Activated T-helper 2 cell treated with anti-CD3 and anti-CD28 coated beads, Interferon-gamma antibody, Interleukin-2, Interleukin-4, amounts not matched to agents 10 μg/mL and 5 μg/mL and 100 μg/mL, durations not matched to agents 14 hours and 24 hours and 36 hours (primary cell): ENCODE measurements around the gene EFHC2. TPM values are rescaled to one million over a fixed set of nuclear protein-coding genes. Genes with fewer than 3 reads are reported as not detected.

Experiments
- DNase-seq: peaks from one replicate; pipeline ENCODE4 v3.0.0; 2021; ENCODE audit warnings: low spot score
- H3K27ac Mint-ChIP-seq: one replicate; pipeline ENCODE4 v1.8.0; 2021; ENCODE audit warnings: mixed read lengths
- H3K27me3 Mint-ChIP-seq: one replicate; pipeline ENCODE4 v1.8.0; 2021; ENCODE audit warnings: low read depth, mixed read lengths
- H3K36me3 Mint-ChIP-seq: one replicate; pipeline ENCODE4 v1.8.0; 2021; ENCODE audit warnings: low read depth, mixed read lengths
- H3K4me1 Mint-ChIP-seq: one replicate; pipeline ENCODE4 v1.8.0; 2021; ENCODE audit warnings: low read depth, mixed read lengths
- H3K4me3 Mint-ChIP-seq: one replicate; pipeline ENCODE4 v1.8.0; 2021; ENCODE audit warnings: low read depth, mild to moderate bottlenecking, moderate library complexity, mixed read lengths
- H3K9me3 Mint-ChIP-seq: one replicate; pipeline ENCODE4 v1.8.0; 2021; ENCODE audit warnings: mixed read lengths
- intact Hi-C: fragments of 100-400 bp; cut with micrococcal nuclease; formaldehyde crosslinking; loops from one replicate; pipeline ENCODE4 v1.15.1; 2023
- total RNA-seq: library from RNA; stranded (reverse); gene quantifications from 2 replicates; pipeline ENCODE4 v1.2.3, GENCODE V29; 2022

The EFHC2 gene, protein sequence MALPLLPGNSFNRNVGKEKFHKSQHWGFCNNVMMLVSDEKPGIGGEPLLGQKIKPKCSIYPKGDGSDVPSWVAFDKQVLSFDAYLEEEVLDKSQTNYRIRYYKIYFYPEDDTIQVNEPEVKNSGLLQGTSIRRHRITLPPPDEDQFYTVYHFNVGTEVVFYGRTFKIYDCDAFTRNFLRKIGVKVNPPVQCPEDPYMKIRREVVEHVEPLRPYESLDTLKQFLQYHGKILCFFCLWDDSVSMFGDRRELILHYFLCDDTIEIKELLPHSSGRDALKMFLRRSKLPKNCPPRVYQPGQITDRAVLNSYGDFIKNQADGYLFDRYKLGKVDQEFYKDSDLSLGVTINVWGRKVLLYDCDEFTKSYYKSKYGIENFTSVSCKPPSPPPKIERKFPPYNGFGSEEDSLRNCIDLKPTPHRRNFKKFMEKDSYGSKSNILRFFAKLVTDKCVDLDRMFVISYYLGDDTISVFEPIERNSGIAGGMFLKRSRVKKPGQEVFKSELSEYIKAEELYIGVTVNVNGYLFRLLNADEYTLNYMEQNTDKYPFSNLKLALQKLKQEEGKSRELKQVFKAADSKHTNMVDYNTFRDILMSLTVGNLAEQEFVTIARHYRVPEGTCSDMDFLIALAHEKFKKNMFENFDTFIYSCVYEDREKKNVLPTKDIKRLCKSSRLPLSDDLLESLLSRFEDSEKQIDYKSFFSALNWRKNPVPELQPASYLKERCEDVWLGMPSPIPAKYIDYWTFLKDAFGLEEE
- total RNA-seq: not detected in 2 replicates

DNA sequence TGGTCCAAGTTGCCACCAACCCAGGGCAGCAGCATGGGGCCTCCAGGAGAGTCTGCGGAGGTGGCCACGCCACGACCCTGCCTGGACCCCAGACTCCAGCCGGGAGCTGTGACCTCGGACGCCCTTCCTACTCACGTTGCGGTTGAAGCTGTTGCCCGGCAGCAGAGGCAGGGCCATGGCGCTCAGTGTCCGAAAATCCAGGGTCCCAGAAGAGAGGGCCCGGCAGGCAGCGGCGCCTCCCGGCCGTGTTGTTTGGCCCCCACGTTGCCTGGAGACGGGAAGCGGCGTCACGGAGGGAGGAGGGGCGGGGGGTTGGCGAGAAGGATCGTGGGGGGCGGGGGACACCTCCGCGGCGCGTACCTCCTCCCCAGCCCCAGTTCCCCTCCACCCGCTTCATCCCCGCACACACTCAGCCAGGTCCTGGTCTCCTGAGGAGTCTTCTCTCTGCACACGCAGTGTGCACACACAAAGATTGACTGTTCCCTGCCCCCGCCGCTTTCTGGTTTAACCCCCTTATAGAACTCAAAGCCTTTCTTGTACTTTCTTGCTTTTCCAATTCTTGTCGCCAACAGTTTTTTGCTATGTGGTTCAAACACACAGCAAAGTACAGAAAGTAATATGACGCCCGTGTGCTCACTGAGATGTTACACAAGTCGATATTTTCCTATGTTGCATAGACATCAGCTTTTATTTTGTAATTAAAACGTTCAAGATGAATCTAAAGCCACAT is at the start of gene EFHC2:
Gene EFHC2 (minus strand): TSS at position 261 of the 730 bp plus-strand sequence. CDS start 84 bp downstream, at position 177.
- no peaks in the 10 kb centered on the region for H3K36me3 Mint-ChIP-seq
- peak; percentile 20 for DNase-seq
- peaks cover 11% of the 10 kb centered on the region for H3K4me1 Mint-ChIP-seq
- peaks cover 2% of the 10 kb centered on the region for H3K27me3 Mint-ChIP-seq
- H3K4me3 Mint-ChIP-seq: peak within 1 kb of the TSS; percentile 77
- intact Hi-C loops: no loop called here
- no peaks in the 10 kb centered on the region for H3K9me3 Mint-ChIP-seq
- H3K27ac Mint-ChIP-seq: peak within 1 kb of the TSS; percentile 80

DNA sequence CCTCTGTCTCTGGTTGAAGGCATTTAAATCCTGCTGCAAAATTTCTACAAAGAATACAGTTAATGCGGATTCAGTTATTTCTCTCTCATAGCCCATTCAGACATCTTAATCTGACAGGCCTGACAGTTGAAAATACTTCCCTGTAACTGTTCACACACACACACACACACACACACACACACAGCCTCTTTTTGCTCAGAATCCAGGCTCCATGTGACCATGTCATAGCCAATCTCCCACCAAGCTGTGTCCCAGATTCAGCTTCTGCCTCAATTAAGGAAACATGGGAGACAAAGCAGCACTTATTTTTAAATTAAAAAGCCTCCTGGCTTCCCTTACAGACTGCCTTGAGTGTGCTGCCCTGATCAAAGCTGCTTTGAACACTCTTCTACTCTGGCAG is 49.3 kb upstream of the EFHC2 start:
- H3K4me3 Mint-ChIP-seq: no peak overlapping the region
- no peak for DNase-seq

DNA sequence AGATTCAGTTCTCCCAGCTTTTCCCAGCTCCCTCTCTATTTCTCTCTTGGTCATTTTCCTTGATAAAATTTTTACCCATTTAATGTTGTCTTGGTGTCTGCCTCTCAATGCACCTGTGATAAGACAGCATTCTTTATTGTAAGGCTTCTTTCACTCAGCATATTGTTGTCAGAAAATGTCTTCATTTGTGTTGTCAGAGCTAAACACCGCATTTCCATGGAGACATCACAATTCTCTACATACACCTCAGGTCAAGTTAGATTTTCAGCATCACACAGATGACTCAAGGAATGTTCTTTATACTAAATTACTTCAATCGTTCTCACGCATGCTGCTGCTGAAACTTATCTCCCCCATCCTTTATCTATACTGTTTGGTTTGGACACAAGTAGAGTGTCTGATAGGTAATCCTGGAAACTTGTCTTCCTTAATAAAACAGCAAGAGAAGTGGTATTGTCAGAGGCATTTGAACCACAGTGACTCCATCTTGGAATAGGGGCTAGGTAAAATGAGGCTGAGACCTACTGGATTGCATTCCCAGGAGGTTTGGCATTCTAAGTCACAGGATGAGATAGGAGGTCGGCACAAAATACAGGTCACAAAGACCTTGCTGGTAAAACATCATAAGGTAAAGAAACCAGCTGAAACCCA is 41.3 kb upstream of the EFHC2 start:
- Mint-ChIP-seq H3K4me1 (no peaks in the 10 kb centered on the region), H3K36me3 (no peaks in the 10 kb centered on the region), H3K27ac (no peak overlapping the region), H3K4me3 (no peak overlapping the region), H3K9me3 (no peaks in the 10 kb centered on the region), H3K27me3 (no peaks in the 10 kb centered on the region)
- intact Hi-C loops: no loop called here
- no peak for DNase-seq

More for the DNA sequence above, 49.3 kb upstream of the EFHC2 start:
- no peaks in the 10 kb centered on the region for H3K36me3 Mint-ChIP-seq
- intact Hi-C loops: no loop called here
- no peak overlapping the region for H3K27ac Mint-ChIP-seq
- peaks cover 4% of the 10 kb centered on the region for H3K9me3 Mint-ChIP-seq
- no peaks in the 10 kb centered on the region for H3K4me1 Mint-ChIP-seq
- no peaks in the 10 kb centered on the region for H3K27me3 Mint-ChIP-seq

DNA sequence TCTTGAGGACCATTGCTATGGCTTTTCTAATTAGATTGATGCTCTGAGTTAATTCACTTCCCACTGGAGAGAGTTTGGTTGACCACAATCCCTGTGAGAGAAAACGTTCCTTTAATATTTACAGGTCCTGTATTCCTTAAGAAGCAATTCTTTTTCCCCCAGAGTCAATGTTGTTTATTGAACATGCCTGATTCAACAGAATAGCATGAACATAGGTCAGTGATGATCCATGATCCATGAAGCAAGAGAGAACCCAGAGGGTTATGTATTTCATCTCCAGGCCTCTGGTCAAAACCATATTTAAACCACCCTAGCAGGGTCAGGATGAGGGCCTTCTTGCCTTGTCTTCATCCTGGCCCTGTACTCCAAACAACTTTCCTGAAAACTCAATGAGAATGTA is 39.4 kb upstream of the EFHC2 start:
- no peaks in the 10 kb centered on the region for H3K27me3 Mint-ChIP-seq
- H3K9me3 Mint-ChIP-seq: no peaks in the 10 kb centered on the region
- H3K4me1 Mint-ChIP-seq: no peaks in the 10 kb centered on the region
- H3K36me3 Mint-ChIP-seq: no peaks in the 10 kb centered on the region
- H3K27ac Mint-ChIP-seq: no peak overlapping the region
- H3K4me3 Mint-ChIP-seq: no peak overlapping the region
- intact Hi-C loops: no loop called here
- no peak for DNase-seq

DNA sequence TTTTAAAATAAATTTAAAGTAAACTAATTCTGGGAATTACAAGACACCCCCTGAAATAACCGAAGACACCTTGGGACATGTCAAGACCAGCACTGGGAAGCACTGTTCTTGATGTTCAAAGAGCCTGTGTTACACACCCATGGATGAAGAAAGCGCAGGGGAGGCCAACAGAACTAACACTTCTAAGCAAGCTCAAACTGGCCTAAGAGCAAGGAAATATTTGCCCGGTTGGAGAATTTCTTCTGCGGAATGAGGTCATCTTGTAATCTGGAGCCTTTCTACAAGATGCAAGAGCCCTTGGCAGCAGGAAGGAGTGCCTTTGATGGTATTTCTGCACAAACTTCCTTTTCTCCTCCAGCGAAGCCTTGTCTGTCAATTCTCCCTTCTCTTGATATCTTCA is 9.3 kb upstream of the EFHC2 start:
- no peak overlapping the region for H3K27ac Mint-ChIP-seq
- no peaks in the 10 kb centered on the region for H3K9me3 Mint-ChIP-seq
- DNase-seq: no peak
- no peaks in the 10 kb centered on the region for H3K4me1 Mint-ChIP-seq
- no peaks in the 10 kb centered on the region for H3K36me3 Mint-ChIP-seq
- intact Hi-C loops: no loop called here
- no peak overlapping the region for H3K4me3 Mint-ChIP-seq
- H3K27me3 Mint-ChIP-seq: peaks cover 5% of the 10 kb centered on the region

DNA sequence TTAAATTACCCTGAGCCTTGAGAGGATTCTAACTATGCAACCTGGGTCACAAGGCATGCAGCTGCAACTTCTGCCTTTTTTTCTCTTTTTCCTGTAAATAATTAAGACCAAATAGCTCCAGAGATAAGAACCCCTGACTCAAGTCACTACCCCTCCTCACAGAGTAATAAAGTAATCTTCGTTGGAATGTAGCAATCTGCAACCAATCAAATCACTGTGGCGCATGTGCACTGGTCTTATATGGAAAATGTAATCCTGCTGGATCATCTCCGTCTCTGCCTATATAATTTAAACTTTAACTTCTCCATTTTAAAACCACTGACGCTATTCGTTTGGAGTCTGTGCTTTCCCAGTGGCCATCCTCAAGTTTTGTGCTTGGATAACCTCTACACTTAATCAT is 6.1 kb upstream of the EFHC2 start:
- Mint-ChIP-seq H3K4me1 (peaks cover 6% of the 10 kb centered on the region), H3K27ac (no peak overlapping the region), H3K4me3 (no peak overlapping the region), H3K36me3 (no peaks in the 10 kb centered on the region), H3K27me3 (no peaks in the 10 kb centered on the region), H3K9me3 (no peaks in the 10 kb centered on the region)
- intact Hi-C loops: no loop called here
- DNase-seq: no peak

DNA sequence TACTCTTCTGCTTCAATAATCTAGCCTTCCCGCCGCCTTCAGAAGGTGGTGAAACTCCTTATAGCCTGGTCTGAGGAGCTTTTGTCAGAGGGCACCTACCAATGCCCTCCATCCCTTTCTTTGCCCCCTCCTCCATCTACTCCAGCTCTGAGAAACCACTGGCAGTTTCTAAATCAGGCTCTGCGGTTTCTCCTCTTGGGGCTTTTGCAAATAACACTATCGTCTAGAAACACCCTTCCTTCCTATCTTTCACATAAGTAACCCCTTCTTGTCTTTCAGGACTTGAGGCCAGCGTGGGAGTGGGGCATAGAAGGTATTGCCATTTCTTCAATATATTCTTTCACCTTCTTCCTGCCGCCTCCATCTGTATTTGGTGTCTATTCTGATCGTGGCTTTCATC is 1.2 kb upstream of the EFHC2 start:
- H3K9me3 Mint-ChIP-seq: no peaks in the 10 kb centered on the region
- H3K4me1 Mint-ChIP-seq: peaks cover 11% of the 10 kb centered on the region
- peak overlapping the region; percentile 77 for H3K4me3 Mint-ChIP-seq
- no peaks in the 10 kb centered on the region for H3K36me3 Mint-ChIP-seq
- H3K27me3 Mint-ChIP-seq: peaks cover 2% of the 10 kb centered on the region
- intact Hi-C loops: no loop called here
- DNase-seq: peak; percentile 9
- peak overlapping the region; percentile 80 for H3K27ac Mint-ChIP-seq

DNA sequence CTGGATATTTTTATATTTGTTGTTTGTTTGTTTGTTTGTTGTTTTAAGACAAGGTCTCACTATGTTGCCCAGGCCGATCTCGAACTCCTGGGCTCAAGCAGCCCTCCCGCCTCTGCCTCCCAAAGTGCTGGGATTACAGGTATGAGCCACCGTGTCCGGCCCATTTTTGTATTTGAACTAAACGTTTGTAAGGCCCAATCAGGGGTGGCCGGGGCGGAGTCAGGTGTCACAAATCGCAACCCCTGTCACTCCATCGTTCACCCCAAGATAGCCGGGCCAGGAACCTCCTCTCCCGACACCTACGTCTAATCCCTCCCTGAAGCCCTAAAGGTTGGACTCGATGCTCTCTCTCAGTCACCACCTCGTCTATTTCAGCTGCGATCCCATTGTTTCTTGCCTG is 722 bp upstream of the EFHC2 start:
- H3K9me3 Mint-ChIP-seq: no peaks in the 10 kb centered on the region
- no peaks in the 10 kb centered on the region for H3K36me3 Mint-ChIP-seq
- peaks cover 2% of the 10 kb centered on the region for H3K27me3 Mint-ChIP-seq
- H3K27ac Mint-ChIP-seq: peak overlapping the region; percentile 80
- peak overlapping the region; percentile 77 for H3K4me3 Mint-ChIP-seq
- H3K4me1 Mint-ChIP-seq: peaks cover 11% of the 10 kb centered on the region
- DNase-seq: peak; percentile 50
- intact Hi-C loops: no loop called here

DNA sequence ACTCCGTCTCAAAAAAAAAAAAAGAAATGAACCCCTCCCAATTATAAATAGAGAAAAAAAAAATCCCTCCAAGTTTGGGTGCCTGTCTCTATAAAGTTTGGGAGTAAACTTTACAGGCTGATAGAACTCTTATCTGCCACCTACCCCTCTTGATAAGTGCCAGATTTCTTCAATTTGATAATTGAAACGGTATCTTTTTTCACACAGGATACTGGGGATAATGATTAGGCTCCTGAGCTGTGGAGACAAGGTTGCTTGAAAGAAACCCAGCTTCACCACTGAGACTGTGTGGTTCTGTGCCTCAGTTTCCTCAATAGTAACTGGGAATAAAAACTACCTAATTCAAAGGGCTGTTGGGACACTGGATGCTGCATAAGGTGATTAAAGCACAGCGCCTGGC is 606 bp downstream of the EFHC2 start:
- intact Hi-C loops: no loop called here
- H3K4me1 Mint-ChIP-seq: peaks cover 11% of the 10 kb centered on the region
- no peak overlapping the region for H3K27ac Mint-ChIP-seq

DNA sequence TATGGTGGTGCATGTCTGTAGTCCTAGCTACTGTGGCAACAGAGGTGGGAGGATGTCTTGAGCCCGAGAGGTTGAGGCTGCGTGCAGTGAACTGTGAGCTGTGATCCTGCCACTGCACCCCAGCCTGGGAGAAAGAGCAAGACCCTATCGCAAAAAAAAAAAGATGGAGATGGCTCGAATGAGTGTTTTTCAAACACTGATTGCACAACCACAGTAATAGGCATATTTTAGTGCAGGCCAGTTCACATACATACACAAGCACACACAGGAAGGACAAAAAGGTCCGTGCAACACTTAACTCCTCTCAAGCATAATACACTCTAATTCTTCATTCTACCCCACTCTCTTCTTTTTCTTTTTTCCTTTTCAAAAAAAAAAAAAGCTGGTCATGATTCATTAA is 5.1 kb downstream of the EFHC2 start:
- intact Hi-C loops: no loop called here
- Mint-ChIP-seq H3K36me3 (no peaks in the 10 kb centered on the region), H3K4me3 (no peak overlapping the region), H3K27me3 (peaks cover 2% of the 10 kb centered on the region), H3K4me1 (no peaks in the 10 kb centered on the region), H3K27ac (no peak overlapping the region), H3K9me3 (no peaks in the 10 kb centered on the region)
- DNase-seq: no peak

More for the DNA sequence above, 606 bp downstream of the EFHC2 start:
- H3K27me3 Mint-ChIP-seq: peaks cover 2% of the 10 kb centered on the region
- no peak for DNase-seq
- H3K36me3 Mint-ChIP-seq: no peaks in the 10 kb centered on the region
- H3K9me3 Mint-ChIP-seq: no peaks in the 10 kb centered on the region
- H3K4me3 Mint-ChIP-seq: peak overlapping the region; percentile 77

DNA sequence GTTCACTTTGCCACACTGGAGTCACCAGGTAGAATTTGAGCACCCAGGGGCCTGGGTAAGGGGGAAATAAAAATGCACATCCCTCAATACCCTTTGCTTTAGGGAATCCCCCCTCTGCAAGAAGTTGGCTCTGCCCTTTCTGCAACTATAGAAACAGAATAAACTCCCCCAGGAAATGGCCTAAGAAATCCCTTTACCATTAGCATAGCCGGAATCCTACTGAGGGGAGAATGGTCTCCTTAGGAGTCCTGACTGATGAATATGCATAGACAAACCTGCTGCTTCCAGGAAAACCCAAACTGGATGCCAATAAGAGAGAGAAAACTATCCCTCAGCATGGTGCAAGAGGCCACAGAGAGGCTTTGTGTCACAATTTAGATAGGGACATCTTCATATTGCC is 11.0 kb downstream of the EFHC2 start:
- Mint-ChIP-seq H3K27me3 (no peaks in the 10 kb centered on the region), H3K27ac (no peak overlapping the region), H3K4me1 (peaks cover 6% of the 10 kb centered on the region), H3K9me3 (no peaks in the 10 kb centered on the region), H3K36me3 (no peaks in the 10 kb centered on the region), H3K4me3 (no peak overlapping the region)
- intact Hi-C loops: no loop called here
- no peak for DNase-seq

DNA sequence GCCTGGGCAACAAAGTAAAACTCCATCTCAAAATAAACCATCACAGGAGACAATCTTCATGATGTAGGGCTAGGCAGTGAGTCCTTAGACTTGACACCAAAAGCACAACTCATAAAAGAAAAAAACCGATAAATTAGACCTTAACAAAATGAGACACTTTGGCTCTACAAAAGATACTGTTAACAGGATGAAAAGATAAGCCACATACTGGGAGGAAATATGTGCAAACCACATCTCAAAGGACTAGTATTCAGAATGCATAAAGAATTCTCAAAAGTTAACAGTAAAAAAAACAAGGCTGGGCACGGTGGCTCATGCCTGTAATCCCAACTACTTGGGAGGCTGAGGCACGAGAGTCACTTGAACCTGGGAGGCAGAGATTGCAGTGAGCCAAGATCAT is 13.2 kb downstream of the EFHC2 start:
- no peak overlapping the region for H3K4me3 Mint-ChIP-seq
- intact Hi-C loops: no loop called here
- no peaks in the 10 kb centered on the region for H3K36me3 Mint-ChIP-seq
- H3K4me1 Mint-ChIP-seq: peaks cover 6% of the 10 kb centered on the region
- no peak for DNase-seq
- H3K27ac Mint-ChIP-seq: no peak overlapping the region
- H3K27me3 Mint-ChIP-seq: no peaks in the 10 kb centered on the region
- H3K9me3 Mint-ChIP-seq: no peaks in the 10 kb centered on the region
